Uterus (tissue), 4 donors: Measurements from ENCODE around the gene OBSCN. TPM values are rescaled to one million over a fixed set of nuclear protein-coding genes. Genes with fewer than 3 reads are reported as not detected.

Source experiments
- DNase-seq, 2 donors: peaks; one replicate each; pipeline ENCODE4 v3.0.0-alpha.2; 2019 to 2020
- H3K27ac ChIP-seq, 2 donors: fragments of 200-600 bp; sonication (generic); 1 replicate in 1 of 2; 2 replicates in 1 of 2; pipeline ENCODE4 v1.5.1; 2016 to 2018
- H3K27me3 ChIP-seq, 2 donors: fragments of 200-600 bp; sonication (generic); one replicate each; pipeline ENCODE4 v1.5.1; 2018 to 2019; ENCODE audit warnings: control low read depth in 1 of 2
- H3K36me3 ChIP-seq, 2 donors: fragments of 200-600 bp; sonication (generic); one replicate each; pipeline ENCODE4 v1.5.1; 2019; ENCODE audit warnings: control low read depth in 1 of 2
- H3K4me1 ChIP-seq, 2 donors: fragments of 200-600 bp; sonication (generic); one replicate each; pipeline ENCODE4 v1.5.1; 2018 to 2019; ENCODE audit warnings: control low read depth in 1 of 2
- H3K4me3 ChIP-seq, 2 donors: fragments of 200-600 bp; sonication (generic); 1 replicate in 1 of 2; 2 replicates in 1 of 2; pipeline ENCODE4 v1.5.1; 2018 to 2019; ENCODE audit warnings: mild to moderate bottlenecking in 1 of 2
- H3K9me3 ChIP-seq, 2 donors: fragments of 200-600 bp; sonication (generic); one replicate each; pipeline ENCODE4 v1.5.1; 2019; ENCODE audit warnings: control low read depth in 1 of 2
- POLR2A ChIP-seq, 2 donors: fragments of 450-650 bp; IDR thresholded peaks; one replicate each; pipeline ENCODE4 v1.6.1; 2016; ENCODE audit warnings: antibody characterized with exemption in 2 of 2, mild to moderate bottlenecking in 1 of 2, moderate library complexity in 1 of 2
- intact Hi-C: fragments of 100-400 bp; cut with DNase I; formaldehyde crosslinking; loops from one replicate; pipeline ENCODE4 v1.15.1; 2023; ENCODE audit warnings: low total_unique reads
- total RNA-seq, 4 donors: library from RNA; depleted of rRNA in 3 of 4; stranded (reverse); fragments of >200 nt in 3 of 4; gene quantifications; one replicate each; pipeline versions ENCODE4 v1.1.0 to v1.2.4, GENCODE V29; 2014 to 2023
- TF ChIP-seq, protein P1 (sequence below), 4 experiments: fragments of 200-600 bp in 2 of 4; fragments of 450-650 bp in 2 of 4; sonication (generic) in 2 of 4; IDR thresholded peaks; one replicate each; pipeline ENCODE4 v1.5.1; 2016 to 2019; ENCODE audit warnings: antibody characterized with exemption in 4 of 4, mild to moderate bottlenecking in 2 of 4, moderate library complexity in 1 of 4
- donor health status: DM: yes; HTN: yes; CAD: no.

The OBSCN gene
- total RNA-seq, 4 donors from 2014 or later: 5.9 to 53.2 (median 22.4) TPM

DNA sequence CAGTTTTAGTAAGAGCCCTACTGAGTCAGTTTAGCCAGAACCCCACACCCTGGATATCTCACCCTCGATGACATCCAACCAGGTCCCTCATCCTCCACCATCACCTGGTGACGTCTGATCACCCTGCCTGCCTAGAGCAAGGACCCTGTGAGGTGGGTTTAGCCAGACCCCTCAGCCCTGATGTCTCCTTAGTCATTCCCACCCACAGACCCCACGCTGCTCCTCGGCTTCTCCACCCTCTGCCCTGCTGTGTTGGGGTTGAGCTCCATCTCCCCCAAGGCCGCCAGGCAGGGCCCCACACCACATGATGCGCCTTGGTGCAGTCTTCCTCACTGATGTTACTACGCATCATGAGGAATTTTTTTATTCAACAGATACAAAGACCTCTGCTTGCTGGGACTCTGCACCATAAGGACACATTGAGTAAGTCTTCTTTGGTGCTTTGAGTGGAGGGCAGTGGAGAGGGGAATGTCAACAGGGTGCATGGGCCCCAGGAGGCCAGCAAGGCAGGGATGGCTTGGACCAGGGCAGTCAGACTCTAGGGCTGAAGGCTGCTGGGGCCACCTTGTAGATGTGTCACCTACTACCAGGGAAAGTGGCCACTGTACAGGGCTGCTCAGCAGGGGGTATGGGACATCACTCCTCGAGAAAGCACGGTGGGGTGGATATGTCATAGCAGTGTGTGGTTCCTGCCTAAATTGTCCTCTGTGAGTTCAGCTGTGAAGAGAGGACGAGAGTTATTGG is 43.9 kb upstream of the OBSCN start:
- Histone ChIP-seq H3K27ac (peak overlapping the region; percentile 81 to 99), H3K9me3 (no peaks in the 10 kb centered on the region), H3K36me3 (no peaks in the 10 kb centered on the region), H3K27me3 (no peaks in the 10 kb centered on the region), H3K4me1 (peaks cover 0 to 8% of the 10 kb centered on the region in 2 donors), H3K4me3 (no peak overlapping the region)
- TF ChIP-seq, protein P1, sequence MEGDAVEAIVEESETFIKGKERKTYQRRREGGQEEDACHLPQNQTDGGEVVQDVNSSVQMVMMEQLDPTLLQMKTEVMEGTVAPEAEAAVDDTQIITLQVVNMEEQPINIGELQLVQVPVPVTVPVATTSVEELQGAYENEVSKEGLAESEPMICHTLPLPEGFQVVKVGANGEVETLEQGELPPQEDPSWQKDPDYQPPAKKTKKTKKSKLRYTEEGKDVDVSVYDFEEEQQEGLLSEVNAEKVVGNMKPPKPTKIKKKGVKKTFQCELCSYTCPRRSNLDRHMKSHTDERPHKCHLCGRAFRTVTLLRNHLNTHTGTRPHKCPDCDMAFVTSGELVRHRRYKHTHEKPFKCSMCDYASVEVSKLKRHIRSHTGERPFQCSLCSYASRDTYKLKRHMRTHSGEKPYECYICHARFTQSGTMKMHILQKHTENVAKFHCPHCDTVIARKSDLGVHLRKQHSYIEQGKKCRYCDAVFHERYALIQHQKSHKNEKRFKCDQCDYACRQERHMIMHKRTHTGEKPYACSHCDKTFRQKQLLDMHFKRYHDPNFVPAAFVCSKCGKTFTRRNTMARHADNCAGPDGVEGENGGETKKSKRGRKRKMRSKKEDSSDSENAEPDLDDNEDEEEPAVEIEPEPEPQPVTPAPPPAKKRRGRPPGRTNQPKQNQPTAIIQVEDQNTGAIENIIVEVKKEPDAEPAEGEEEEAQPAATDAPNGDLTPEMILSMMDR (IDR thresholded peaks at IDR 0.05): no peak
- TF ChIP-seq POLR2A (IDR thresholded peaks at IDR 0.05): no peak
- peak in 1 of 2 donors; percentile 20 for DNase-seq
- intact Hi-C loops: no loop called here

DNA sequence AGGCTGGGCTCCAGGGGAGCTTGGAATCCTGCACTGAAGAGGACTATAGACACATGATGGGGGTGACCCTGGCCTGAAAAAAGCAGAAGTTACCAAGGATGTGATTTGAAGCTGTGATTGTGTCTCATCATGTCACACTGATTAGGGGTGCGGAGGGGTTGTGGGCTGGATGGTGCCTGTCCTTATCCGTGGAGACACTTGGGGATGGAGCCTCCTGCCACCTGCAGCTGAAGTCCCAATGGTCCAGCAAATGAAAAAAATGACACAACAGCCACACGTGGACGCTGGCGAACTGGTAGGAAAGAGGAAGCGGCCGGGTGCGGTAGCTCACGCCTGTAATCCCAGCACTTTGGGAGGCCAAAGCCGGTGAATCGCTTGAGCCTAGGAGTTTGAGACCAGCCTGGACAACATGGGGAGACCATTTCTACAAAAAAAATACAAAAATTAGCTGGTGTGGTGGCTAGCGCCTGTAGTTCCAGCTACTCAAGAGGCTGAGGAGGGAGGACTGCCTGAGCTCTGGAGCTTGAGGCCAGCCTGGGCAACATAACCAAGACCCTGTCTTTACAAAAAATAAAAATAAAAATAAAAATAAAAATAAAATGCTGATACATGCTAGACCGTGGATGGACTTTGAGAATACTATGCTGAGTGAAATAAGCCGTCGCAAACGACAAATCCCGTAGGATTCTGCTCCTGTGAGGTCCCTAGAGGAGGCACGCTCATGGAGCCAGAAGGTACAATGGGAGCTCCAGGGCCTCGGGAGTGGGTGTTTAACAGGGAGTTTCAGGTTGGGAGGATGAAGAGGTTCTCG is 43.1 kb upstream of the OBSCN start:
- DNase-seq: peak in 1 of 2 donors; percentile 32
- Histone ChIP-seq H3K4me1 (peaks cover 0 to 8% of the 10 kb centered on the region in 2 donors), H3K27me3 (no peaks in the 10 kb centered on the region), H3K36me3 (no peaks in the 10 kb centered on the region), H3K9me3 (no peaks in the 10 kb centered on the region), H3K27ac (peak overlapping the region; percentile 81 to 99), H3K4me3 (peak overlapping the region; percentile 21 to 37)
- intact Hi-C loops: no loop called here
- TF ChIP-seq, protein P1 (IDR thresholded peaks at IDR 0.05): no peak
- no peak for TF ChIP-seq POLR2A (IDR thresholded peaks at IDR 0.05)

DNA sequence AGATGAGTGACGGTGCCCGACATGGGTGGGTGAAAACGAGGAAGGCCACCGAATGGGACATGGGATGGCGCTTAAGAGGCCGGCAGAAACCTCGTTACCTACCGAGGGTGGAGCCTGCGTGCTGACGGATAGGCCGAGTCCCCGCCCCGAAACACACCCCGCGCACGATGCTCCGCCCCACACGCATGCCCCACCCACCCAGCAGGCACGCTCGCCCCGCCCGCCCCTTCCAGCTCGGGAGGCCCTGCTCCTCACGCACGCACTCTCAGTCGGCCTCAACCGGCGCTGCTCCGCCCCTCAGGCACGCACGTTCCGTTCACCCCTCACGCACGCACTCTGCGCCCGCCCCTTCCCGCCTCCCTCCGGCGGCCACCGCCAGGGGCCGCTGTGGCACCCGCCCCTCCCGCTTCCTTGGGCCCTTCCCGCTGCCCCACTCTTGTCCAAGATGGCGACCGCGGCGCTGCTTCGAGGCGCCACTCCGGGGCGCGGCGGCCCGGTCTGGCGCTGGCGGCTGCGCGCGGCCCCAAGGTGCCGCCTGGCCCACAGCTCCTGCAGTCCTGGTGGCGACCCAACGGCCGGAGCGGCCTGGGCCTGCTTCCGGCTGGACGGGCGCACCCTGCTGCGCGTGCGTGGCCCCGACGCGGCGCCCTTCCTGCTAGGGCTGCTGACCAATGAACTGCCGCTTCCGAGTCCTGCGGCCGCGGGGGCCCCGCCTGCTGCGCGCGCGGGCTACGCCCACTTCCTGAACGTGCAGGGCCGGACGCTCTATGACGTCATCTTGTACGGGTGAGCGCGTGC is 42.3 kb upstream of the OBSCN start, which contains the start of gene IBA57:
Gene IBA57, plus strand, starts transcription at position 433 of the 798 bp plus-strand sequence. Its CDS starts 13 bp downstream, at position 446.
- Histone ChIP-seq H3K4me3 (peak within 1 kb of the TSS; percentile 62 to 77), H3K9me3 (no peaks in the 10 kb centered on the region), H3K27me3 (no peaks in the 10 kb centered on the region), H3K36me3 (no peaks in the 10 kb centered on the region), H3K4me1 (peaks cover 0 to 8% of the 10 kb centered on the region in 2 donors), H3K27ac (peak within 1 kb of the TSS; percentile 89 to 99)
- TF ChIP-seq, protein P1 (IDR thresholded peaks at IDR 0.05): peak; percentile 88 to 99 (median 94)
- TF ChIP-seq POLR2A (IDR thresholded peaks at IDR 0.05): peak; percentile 76 to 98
- intact Hi-C loops: no loop called here
- DNase-seq: peak; percentile 99 to 100

DNA sequence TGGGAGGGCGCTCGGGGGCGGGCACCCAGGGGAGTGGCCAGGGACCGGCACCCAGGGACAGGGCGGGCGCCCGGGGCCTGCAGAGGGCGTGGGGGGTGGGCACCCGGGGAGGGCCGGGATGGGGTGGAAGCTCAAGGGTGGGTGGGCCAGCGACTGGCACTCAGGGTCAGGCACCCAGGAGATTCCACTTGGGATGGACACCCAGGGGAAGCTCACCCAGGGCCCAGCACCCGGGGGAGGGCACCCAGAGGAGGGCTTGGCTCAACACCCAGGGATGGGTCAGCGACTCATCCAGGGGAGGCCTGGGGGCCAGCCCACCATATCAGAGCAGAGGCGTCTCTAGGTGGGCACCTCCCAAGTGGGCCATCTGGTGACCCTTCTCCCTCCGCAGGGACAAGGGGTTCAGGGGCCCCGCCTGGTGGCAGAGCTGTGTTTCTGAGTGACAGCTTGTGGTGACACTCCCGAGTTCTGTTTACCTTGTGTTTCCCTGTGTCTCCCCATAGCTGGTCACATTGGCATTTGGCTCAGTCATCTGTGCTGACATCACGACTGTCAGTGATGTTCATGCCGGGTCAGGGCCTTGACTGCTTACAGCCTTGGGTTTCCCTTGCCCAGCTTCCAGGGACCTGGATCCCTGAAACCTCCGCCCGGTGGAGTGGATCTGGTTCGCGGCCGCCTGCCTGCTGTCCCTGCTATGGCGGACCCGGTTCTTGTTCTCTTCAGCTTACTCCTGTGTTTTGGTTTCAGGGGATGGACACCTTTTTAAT is 41.5 kb upstream of the OBSCN start:
- peak overlapping the region; percentile 62 to 77 for H3K4me3 ChIP-seq
- no peaks in the 10 kb centered on the region for H3K9me3 ChIP-seq
- intact Hi-C loops: no loop called here
- TF ChIP-seq, protein P1 (IDR thresholded peaks at IDR 0.05): peak in 3 of 4 experiments; percentile 15 to 44 (median 23)
- no peak for TF ChIP-seq POLR2A (IDR thresholded peaks at IDR 0.05)
- peaks cover 0 to 8% of the 10 kb centered on the region in 2 donors for H3K4me1 ChIP-seq
- peak in 1 of 2 donors; percentile 70 for DNase-seq
- peak overlapping the region; percentile 89 to 99 for H3K27ac ChIP-seq
- H3K27me3 ChIP-seq: no peaks in the 10 kb centered on the region
- H3K36me3 ChIP-seq: no peaks in the 10 kb centered on the region
